Measurements from ENCODE around the gene INPP5A. TPM values are rescaled to one million over a fixed set of nuclear protein-coding genes. Genes with fewer than 3 reads are reported as not detected.
"Not testable (repeated sequence)": the region's sequence is repeated elsewhere in the genome, so short reads cannot be mapped to it uniquely, and the experiment has no call there.

INPP5A gene
- total RNA-seq, 1 donor from 2014 or later: 103 TPM

GRCh38 chr10:132593900-132594876, 56.6 kb downstream of the INPP5A start:
- DNase-seq (ENCODE audit: low spot score): no peak

- no peak for DNase-seq (ENCODE audit: low spot score)
Measured at GRCh38 chr10:132595021-132595420, 57.4 kb downstream of the INPP5A start.

- no peak for DNase-seq (ENCODE audit: low spot score)
Measured at GRCh38 chr10:132595854-132596253, 58.3 kb downstream of the INPP5A start.

- no peak for DNase-seq (ENCODE audit: low spot score)
Measured at GRCh38 chr10:132596742-132597279, 59.2 kb downstream of the INPP5A start.

GRCh38 chr10:132597654-132598053, 60.1 kb downstream of the INPP5A start:
- DNase-seq (ENCODE audit: low spot score): no peak

GRCh38 chr10:132599023-132599618, 61.5 kb downstream of the INPP5A start:
- DNase-seq (ENCODE audit: low spot score): not testable (repeated sequence)

GRCh38 chr10:132599732-132600131, 62.1 kb downstream of the INPP5A start:
- no peak for DNase-seq (ENCODE audit: low spot score)

- DNase-seq (ENCODE audit: low spot score): no peak
Measured at GRCh38 chr10:132600416-132600815, 62.8 kb downstream of the INPP5A start.

- no peak for DNase-seq (ENCODE audit: low spot score)
Measured at GRCh38 chr10:132601567-132601966, 64.0 kb downstream of the INPP5A start.

GRCh38 chr10:132602614-132603013, 65.0 kb downstream of the INPP5A start:
- no peak for DNase-seq (ENCODE audit: low spot score)

GRCh38 chr10:132603851-132604533, 66.4 kb downstream of the INPP5A start:
- no peak for DNase-seq (ENCODE audit: low spot score)

GRCh38 chr10:132604686-132605085, 67.1 kb downstream of the INPP5A start:
- DNase-seq (ENCODE audit: low spot score): no peak

- DNase-seq (ENCODE audit: low spot score): no peak
Measured at GRCh38 chr10:132605390-132605789, 67.8 kb downstream of the INPP5A start.

- no peak for DNase-seq (ENCODE audit: low spot score)
Measured at GRCh38 chr10:132606031-132606491, 68.5 kb downstream of the INPP5A start.

GRCh38 chr10:132606536-132607316, 69.1 kb downstream of the INPP5A start:
- no peak for DNase-seq (ENCODE audit: low spot score)

GRCh38 chr10:132607491-132607890, 69.9 kb downstream of the INPP5A start:
- no peak for DNase-seq (ENCODE audit: low spot score)

- no peak for DNase-seq (ENCODE audit: low spot score)
Measured at GRCh38 chr10:132607961-132608495, 70.4 kb downstream of the INPP5A start.

- DNase-seq (ENCODE audit: low spot score): no peak
Measured at GRCh38 chr10:132608511-132609195, 71.1 kb downstream of the INPP5A start.

GRCh38 chr10:132609211-132609610, 71.6 kb downstream of the INPP5A start:
- no peak for DNase-seq (ENCODE audit: low spot score)

- DNase-seq (ENCODE audit: low spot score): no peak
Measured at GRCh38 chr10:132610071-132610701, 72.6 kb downstream of the INPP5A start.

Data from umbilical cord (tissue), 2 donors.